ENCODE data around the gene CTNND2. TPM values are rescaled to one million over a fixed set of nuclear protein-coding genes. Genes with fewer than 3 reads are reported as not detected.

The CTNND2 gene
- total RNA-seq, 1 donor from 2014 or later, result 6.9 TPM

GRCh38 chr5:11224436-11225187, 679.6 kb downstream of the CTNND2 start:
- no peak overlapping the region for H3K27ac ChIP-seq
- H3K27me3 ChIP-seq, result no peaks in the 10 kb centered on the region
- no peak for ATAC-seq
- TF ChIP-seq CTCF (IDR thresholded peaks at IDR 0.05), result no peak
- intact Hi-C loops (cut with DNase I), result no loop called here
- H3K36me3 ChIP-seq, result no peaks in the 10 kb centered on the region
- no peaks in the 10 kb centered on the region for H3K9me3 ChIP-seq
- H3K4me3 ChIP-seq, result no peak overlapping the region
- no peaks in the 10 kb centered on the region for H3K4me1 ChIP-seq
- DNase-seq, result no peak

GRCh38 chr5:11222169-11222568, 682.1 kb downstream of the CTNND2 start:
- H3K9me3 ChIP-seq, result no peaks in the 10 kb centered on the region
- no peak for ATAC-seq
- intact Hi-C loops (cut with DNase I), result no loop called here
- no peaks in the 10 kb centered on the region for H3K36me3 ChIP-seq
- no peak for TF ChIP-seq CTCF (IDR thresholded peaks at IDR 0.05)
- H3K27ac ChIP-seq, result no peak overlapping the region
- DNase-seq, result no peak
- no peaks in the 10 kb centered on the region for H3K27me3 ChIP-seq
- no peaks in the 10 kb centered on the region for H3K4me1 ChIP-seq
- no peak overlapping the region for H3K4me3 ChIP-seq

GRCh38 chr5:11214864-11215644, 689.2 kb downstream of the CTNND2 start:
- intact Hi-C loops (cut with DNase I), result no loop called here
- no peaks in the 10 kb centered on the region for H3K9me3 ChIP-seq
- ATAC-seq, result no peak
- no peaks in the 10 kb centered on the region for H3K4me1 ChIP-seq
- no peak for TF ChIP-seq CTCF (IDR thresholded peaks at IDR 0.05)
- no peaks in the 10 kb centered on the region for H3K36me3 ChIP-seq
- no peaks in the 10 kb centered on the region for H3K27me3 ChIP-seq
- no peak overlapping the region for H3K4me3 ChIP-seq
- DNase-seq, result no peak
- H3K27ac ChIP-seq, result no peak overlapping the region

DNA sequence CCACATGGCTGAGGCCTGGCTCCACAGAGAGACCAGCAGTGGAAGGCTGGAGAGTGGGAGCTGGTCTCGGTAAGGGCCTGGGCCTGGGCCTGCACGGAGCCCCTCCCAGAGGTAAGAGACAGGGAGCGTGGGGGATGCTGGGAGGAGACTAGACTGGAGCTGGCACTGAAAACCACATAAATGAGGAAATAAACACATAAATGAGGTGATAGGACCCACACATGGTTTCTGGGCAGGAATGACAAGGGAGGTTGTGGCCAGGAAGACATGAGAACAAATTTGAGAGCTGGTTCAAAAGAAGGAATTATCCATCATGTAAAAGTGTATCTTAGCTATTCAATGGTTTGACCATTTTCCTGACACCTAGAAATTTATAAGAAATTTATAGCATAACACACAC, 691.5 kb downstream of the CTNND2 start:
- intact Hi-C loops (cut with DNase I), result no loop called here
- Histone ChIP-seq H3K4me3 (no peak overlapping the region), H3K4me1 (no peaks in the 10 kb centered on the region), H3K27ac (no peak overlapping the region), H3K27me3 (no peaks in the 10 kb centered on the region), H3K9me3 (no peaks in the 10 kb centered on the region), H3K36me3 (no peaks in the 10 kb centered on the region)
- no peak for TF ChIP-seq CTCF (IDR thresholded peaks at IDR 0.05)
- DNase-seq (no peak), ATAC-seq (no peak)

GRCh38 chr5:11197726-11198125, 706.5 kb downstream of the CTNND2 start:
- Histone ChIP-seq H3K27ac (no peak overlapping the region), H3K4me1 (no peaks in the 10 kb centered on the region), H3K36me3 (no peaks in the 10 kb centered on the region), H3K4me3 (no peak overlapping the region), H3K27me3 (no peaks in the 10 kb centered on the region), H3K9me3 (no peaks in the 10 kb centered on the region)
- TF ChIP-seq CTCF (IDR thresholded peaks at IDR 0.05), result no peak
- DNase-seq (no peak), ATAC-seq (no peak)
- intact Hi-C loops (cut with DNase I), result no loop called here
